IMR-90 (cell line): ENCODE data around the gene OPCML. TPM values are rescaled to one million over a fixed set of nuclear protein-coding genes. Genes with fewer than 3 reads are reported as not detected.

Experiments used
- ATAC-seq: fragments of 200-7000 bp; cut with Tn5 transposase; 2 replicates; pipeline ENCODE4 v1.9.1; 2020; ENCODE audit warnings: low read depth, mild to moderate bottlenecking, moderate library complexity
- BruUV-seq: library from RNA; stranded (reverse); fragments of 400-500 nt; replicated peaks from 2 replicates; lab custom pipeline; 2021; lab: Mats Ljungman, UMichigan
- CTCF ChIA-PET: fragments of 300-600 bp; formaldehyde crosslinking; extraction: SDS; loops from one replicate; lab custom pipeline; 2021; ENCODE audit warnings: antibody characterized with exemption; lab: Yijun Ruan, JAX
- POLR2A ChIA-PET: fragments of 300-600 bp; sonication (Branson Sonifier 250); formaldehyde crosslinking; loops from one replicate; lab custom pipeline; 2022; ENCODE audit warnings: antibody characterized with exemption; ENCODE audit not compliant: unreplicated experiment; lab: Charles Lee
- DNase-seq: peaks from one replicate; pipeline ENCODE4 v3.0.0; 2013
- H2AFZ ChIP-seq: replicated peaks from 2 replicates; pipeline ENCODE3; 2013; ENCODE audit warnings: low read length, mild to moderate bottlenecking; ENCODE audit not compliant: poor library complexity
- H2AK5ac ChIP-seq: 2 replicates; pipeline ENCODE4 v1.6.1; 2013; ENCODE audit warnings: low read depth, low read length, inconsistent platforms
- H2AK9ac ChIP-seq: replicated peaks from 2 replicates; pipeline ENCODE3; 2013; ENCODE audit warnings: mild to moderate bottlenecking, low read depth, low read length, moderate library complexity; ENCODE audit not compliant: poor library complexity
- H2BK120ac ChIP-seq: 2 replicates; pipeline ENCODE4 v1.6.1; 2013; ENCODE audit warnings: low read depth, low read length, inconsistent platforms
- H2BK15ac ChIP-seq: 3 replicates; pipeline ENCODE4 v1.6.1; 2013; ENCODE audit warnings: low read depth, low read length, inconsistent platforms
- H2BK20ac ChIP-seq: 2 replicates; pipeline ENCODE4 v1.6.1; 2013; ENCODE audit warnings: low read depth, mild to moderate bottlenecking, inconsistent platforms, low read length, moderate library complexity
- H2BK5ac ChIP-seq: 2 replicates; pipeline ENCODE4 v1.6.1; 2013; ENCODE audit warnings: mild to moderate bottlenecking, low read depth, low read length, inconsistent platforms; ENCODE audit not compliant: poor library complexity, severe bottlenecking
- H3K14ac ChIP-seq: replicated peaks from 2 replicates; pipeline ENCODE4 v1.6.1; 2013; ENCODE audit warnings: low read depth, low read length, inconsistent platforms
- H3K18ac ChIP-seq: 2 replicates; pipeline ENCODE4 v1.6.1; 2013; ENCODE audit warnings: low read depth, low read length, control low read depth
- H3K23ac ChIP-seq: 2 replicates; pipeline ENCODE4 v1.6.1; 2013; ENCODE audit warnings: low read depth, low read length, inconsistent platforms
- H3K27ac ChIP-seq: 2 replicates; pipeline ENCODE4 v1.5.1; 2013; ENCODE audit warnings: mild to moderate bottlenecking, control low read depth, low read length; ENCODE audit not compliant: insufficient read depth
- H3K27me3 ChIP-seq: 2 replicates; pipeline ENCODE4 v1.6.1; 2013; ENCODE audit warnings: low read length; ENCODE audit not compliant: control insufficient read depth, insufficient read depth
- H3K36me3 ChIP-seq: 2 replicates; pipeline ENCODE4 v1.6.1; 2013; ENCODE audit warnings: low read length, mixed read lengths; ENCODE audit not compliant: control insufficient read depth, insufficient read depth
- H3K4ac ChIP-seq: 2 replicates; pipeline ENCODE4 v1.6.1; 2013; ENCODE audit warnings: low read depth, low read length, inconsistent platforms
- H3K4me1 ChIP-seq: 2 replicates; pipeline ENCODE4 v1.6.1; 2013; ENCODE audit warnings: low read length, mixed read lengths; ENCODE audit not compliant: control insufficient read depth, insufficient read depth
- H3K4me2 ChIP-seq: 2 replicates; pipeline ENCODE4 v1.6.1; 2013; ENCODE audit warnings: low read depth, mild to moderate bottlenecking, control low read depth, low read length, moderate library complexity
- H3K4me3 ChIP-seq: 2 replicates; pipeline ENCODE4 v1.5.1; 2013; ENCODE audit warnings: low read depth, mild to moderate bottlenecking, control low read depth, low read length, moderate library complexity; ENCODE audit not compliant: insufficient read depth
- H3K56ac ChIP-seq: 2 replicates; pipeline ENCODE4 v1.6.1; 2013; ENCODE audit warnings: low read length, inconsistent platforms; ENCODE audit not compliant: insufficient read depth; ENCODE audit errors: extremely low read depth
- H3K79me1 ChIP-seq, 2 experiments: 2 replicates each; pipeline ENCODE4 v1.6.1; 2013; ENCODE audit warnings: low read length in 2 of 2, inconsistent platforms in 1 of 2, low read depth in 1 of 2
- H3K9ac ChIP-seq: 2 replicates; pipeline ENCODE4 v1.6.1; 2013; ENCODE audit warnings: low read depth, low read length, control low read depth
- H3K9me1 ChIP-seq: 2 replicates; pipeline ENCODE4 v1.6.1; 2013; ENCODE audit warnings: low read length, inconsistent platforms; ENCODE audit not compliant: insufficient read depth
- H3K9me3 ChIP-seq: 2 replicates; pipeline ENCODE4 v1.6.1; 2013; ENCODE audit warnings: low read length; ENCODE audit not compliant: control insufficient read depth, insufficient read depth
- H4K20me1 ChIP-seq: 2 replicates; pipeline ENCODE4 v1.6.1; 2013; ENCODE audit warnings: low read length, inconsistent platforms; ENCODE audit not compliant: insufficient read depth
- H4K5ac ChIP-seq: 2 replicates; pipeline ENCODE4 v1.6.1; 2013; ENCODE audit warnings: mild to moderate bottlenecking, low read depth, low read length, control low read depth
- H4K8ac ChIP-seq, 2 experiments: 2 replicates each; pipeline ENCODE4 v1.6.1; 2013; ENCODE audit warnings: low read depth in 2 of 2, low read length in 2 of 2, control low read depth in 1 of 2, inconsistent platforms in 1 of 2
- H4K91ac ChIP-seq: 2 replicates; pipeline ENCODE4 v1.6.1; 2013; ENCODE audit warnings: low read depth, low read length, inconsistent platforms; ENCODE audit not compliant: insufficient read depth
- RAD21 ChIP-seq: IDR thresholded peaks from 2 replicates; pipeline ENCODE4 v1.6.1; 2012; ENCODE audit warnings: low read length, improper control_type of control experiment
- WGBS, 2 experiments: methylation state at CpG; one replicate each; pipeline versions ENCODE4 v1.1.5 to v1.1.7; 2013; ENCODE audit warnings: missing lambda C conversion rate in 2 of 2; ENCODE audit not compliant: insufficient read length in 1 of 2; ENCODE audit errors: extremely low coverage in 2 of 2; 5-methylcytosine and 5-hydroxymethylcytosine counted together
- dilution Hi-C: fragments of 300-500 bp; cut with HindIII; formaldehyde crosslinking; loops from one replicate; pipeline ENCODE4 v1.14.3; 2018; ENCODE audit warnings: low sequenced_read_pairs; ENCODE audit not compliant: unreplicated experiment
- in situ Hi-C: fragments of 300-500 bp; cut with MboI; formaldehyde crosslinking; loops from 3 replicates; pipeline ENCODE4 v1.14.3; 2019; ENCODE audit warnings: low sequenced_read_pairs, inconsistent platforms, mixed read lengths
- intact Hi-C: fragments of 100-400 bp; cut with micrococcal nuclease; formaldehyde crosslinking; loops from 2 replicates; pipeline ENCODE4 v1.10.0; 2022
- polyA plus RNA-seq, 3 experiments: library from polyadenylated mRNA; depleted of rRNA; stranded (reverse); fragments of >200 nt; gene quantifications; 2 replicates each; pipeline ENCODE4 v1.2.3, GENCODE V29; 2012; ENCODE audit warnings: low replicate concordance in 1 of 3
- total RNA-seq: library from RNA; depleted of rRNA; stranded (reverse); fragments of >200 nt; gene quantifications from 2 replicates; pipeline ENCODE4 v1.2.3, GENCODE V29; 2012
- TF ChIP-seq, protein P1 (sequence below): conservative IDR thresholded peaks from 2 replicates; pipeline ENCODE4 v1.5.1; 2012; ENCODE audit warnings: mild to moderate bottlenecking, low read depth, low read length, improper control_type of control experiment

The OPCML gene
- total and polyA plus RNA-seq, 2 of the 4 experiments (the other 2 are of a cell fraction), result under 0.01 to 2.6 TPM

DNA sequence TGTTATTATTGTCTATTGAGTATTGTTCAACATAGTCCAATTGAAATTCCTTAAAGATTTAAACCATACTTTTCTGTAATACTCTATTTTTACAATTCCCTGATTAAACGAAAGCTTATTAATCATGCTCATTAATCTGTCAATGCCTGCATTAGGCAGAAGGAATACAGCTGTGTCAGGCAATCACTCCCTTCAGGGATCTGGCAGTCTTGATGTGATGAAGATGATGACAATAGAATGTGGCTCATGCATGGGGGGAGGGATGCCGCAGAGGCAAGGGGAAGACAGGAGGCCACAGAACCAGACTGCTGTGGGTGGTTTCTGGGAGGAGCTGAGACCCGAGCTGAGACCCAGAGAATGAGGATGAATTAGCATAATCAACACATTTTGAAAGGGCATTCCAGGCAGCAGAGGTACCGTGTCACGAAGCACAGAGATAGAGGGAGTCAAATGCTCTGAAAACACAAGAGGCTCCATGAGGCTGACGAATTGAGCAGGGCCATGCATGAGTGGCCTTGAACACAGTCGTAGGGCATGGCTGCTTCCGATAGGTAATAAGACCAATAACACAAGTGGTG lies 1075.5 kb downstream of the OPCML start:
- Histone ChIP-seq H3K9me1 (no peaks in the 10 kb centered on the region), H3K27ac (no peak overlapping the region), H2BK15ac (no peak overlapping the region), H3K9ac (no peak overlapping the region), H3K9me3 (no peaks in the 10 kb centered on the region), H3K79me1 (no peaks in the 10 kb centered on the region), H3K4me2 (no peak overlapping the region), H2AK5ac (no peak overlapping the region), H2AK9ac (no peak overlapping the region), H3K14ac (no peak overlapping the region), H3K36me3 (no peaks in the 10 kb centered on the region), H3K27me3 (no peaks in the 10 kb centered on the region), H2BK5ac (no peak overlapping the region), H2BK20ac (no peak overlapping the region), H4K20me1 (no peaks in the 10 kb centered on the region), H3K23ac (no peak overlapping the region), H3K4ac (no peak overlapping the region), H2BK120ac (no peak overlapping the region), H2AFZ (no peak overlapping the region), H4K91ac (no peak overlapping the region), H4K5ac (no peak overlapping the region), H4K8ac (no peak overlapping the region), H3K18ac (no peak overlapping the region), H3K4me1 (no peaks in the 10 kb centered on the region), H3K56ac (no peak overlapping the region), H3K4me3 (no peak overlapping the region)
- BruUV-seq, result no TSS peak
- 32% methylated on average over 3 of the region's 8 CpGs; no CpG with 5 or more reads in 1 of the 2 experiments for WGBS, 2 experiments
- DNase-seq, result no peak
- CTCF ChIA-PET, result no interaction called here
- intact Hi-C loops (no loop called here), in situ Hi-C loops (no loop called here), dilution Hi-C loops (no loop called here)
- POLR2A ChIA-PET, result no interaction called here
- no peak for ATAC-seq
- TF ChIP-seq, protein P1, sequence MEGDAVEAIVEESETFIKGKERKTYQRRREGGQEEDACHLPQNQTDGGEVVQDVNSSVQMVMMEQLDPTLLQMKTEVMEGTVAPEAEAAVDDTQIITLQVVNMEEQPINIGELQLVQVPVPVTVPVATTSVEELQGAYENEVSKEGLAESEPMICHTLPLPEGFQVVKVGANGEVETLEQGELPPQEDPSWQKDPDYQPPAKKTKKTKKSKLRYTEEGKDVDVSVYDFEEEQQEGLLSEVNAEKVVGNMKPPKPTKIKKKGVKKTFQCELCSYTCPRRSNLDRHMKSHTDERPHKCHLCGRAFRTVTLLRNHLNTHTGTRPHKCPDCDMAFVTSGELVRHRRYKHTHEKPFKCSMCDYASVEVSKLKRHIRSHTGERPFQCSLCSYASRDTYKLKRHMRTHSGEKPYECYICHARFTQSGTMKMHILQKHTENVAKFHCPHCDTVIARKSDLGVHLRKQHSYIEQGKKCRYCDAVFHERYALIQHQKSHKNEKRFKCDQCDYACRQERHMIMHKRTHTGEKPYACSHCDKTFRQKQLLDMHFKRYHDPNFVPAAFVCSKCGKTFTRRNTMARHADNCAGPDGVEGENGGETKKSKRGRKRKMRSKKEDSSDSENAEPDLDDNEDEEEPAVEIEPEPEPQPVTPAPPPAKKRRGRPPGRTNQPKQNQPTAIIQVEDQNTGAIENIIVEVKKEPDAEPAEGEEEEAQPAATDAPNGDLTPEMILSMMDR, result no peak
- no peak for TF ChIP-seq RAD21
